GM12878 (cell line): ENCODE results near the gene KLHL26. TPM values are rescaled to one million over a fixed set of nuclear protein-coding genes. Genes with fewer than 3 reads are reported as not detected.

Experiments
- ATAC-seq: fragments of 200-7000 bp; cut with Tn5 transposase; 3 replicates; pipeline ENCODE4 v1.9.1; 2020; ENCODE audit warnings: mild to moderate bottlenecking, moderate library complexity
- BruUV-seq: library from RNA; stranded (reverse); fragments of 400-500 nt; replicated peaks from 2 replicates; lab custom pipeline; 2021; lab: Mats Ljungman, UMichigan
- CTCF ChIA-PET: fragments of 300-600 bp; sonication (Branson Sonifier 250); formaldehyde crosslinking; extraction: SDS; loops from one replicate; lab custom pipeline; 2021; ENCODE audit warnings: inconsistent platforms; lab: Yijun Ruan, JAX
- POLR2A ChIA-PET: fragments of 350-600 bp; formaldehyde crosslinking; extraction: SDS; loops from one replicate; lab custom pipeline; 2021; ENCODE audit warnings: inconsistent platforms; lab: Charles Lee
- RAD21 ChIA-PET: fragments of 300-600 bp; sonication (Branson Sonifier 250); formaldehyde crosslinking; loops from one replicate; lab custom pipeline; 2023; ENCODE audit warnings: antibody characterized with exemption; ENCODE audit not compliant: unreplicated experiment; lab: Charles Lee
- SMC1A ChIA-PET: fragments of 300-600 bp; sonication (Branson Sonifier 250); formaldehyde crosslinking; loops from one replicate; lab custom pipeline; 2023; ENCODE audit not compliant: unreplicated experiment, uncharacterized antibody; lab: Charles Lee
- DNase-seq: peaks from one replicate; pipeline ENCODE4 v3.0.0-alpha.2; 2011; ENCODE audit warnings: low read depth, low spot score
- FAIRE-seq: peaks from 3 replicates; lab custom pipeline; 2011; peaks lifted over from hg19 to GRCh38; lab: Jason Lieb, UNC
- H2AFZ ChIP-seq: 2 replicates; pipeline ENCODE4 v1.6.0; 2011; ENCODE audit warnings: low read depth, low read length, control low read depth; ENCODE audit not compliant: control insufficient read depth
- H3K27ac ChIP-seq: 2 replicates; pipeline ENCODE4 v1.5.1; 2011; ENCODE audit warnings: control low read depth; ENCODE audit not compliant: control insufficient read depth, insufficient read depth
- H3K27me3 ChIP-seq, 2 experiments: replicated peaks in 1 of 2; 2 replicates each; pipeline versions ENCODE4 v1.6.0 to v1.6.1; 2011; ENCODE audit warnings: low read length in 1 of 2; ENCODE audit not compliant: control insufficient read depth in 2 of 2, insufficient read depth in 2 of 2
- H3K36me3 ChIP-seq, 2 experiments: 2 replicates each; pipeline ENCODE4 v1.5.1; 2011; ENCODE audit warnings: low read length in 1 of 2; ENCODE audit not compliant: control insufficient read depth in 2 of 2, insufficient read depth in 2 of 2
- H3K4me1 ChIP-seq: 2 replicates; pipeline ENCODE4 v1.6.1; 2011; ENCODE audit warnings: mild to moderate bottlenecking, low read length, moderate library complexity, mixed read lengths; ENCODE audit not compliant: control insufficient read depth, insufficient read depth
- H3K4me2 ChIP-seq: 2 replicates; pipeline ENCODE4 v1.6.0; 2011; ENCODE audit warnings: control low read depth; ENCODE audit not compliant: control insufficient read depth, insufficient read depth
- H3K4me3 ChIP-seq: fragments of 200-600 bp; sonication (generic); 2 replicates; pipeline ENCODE4 v1.5.1; 2016
- H3K79me2 ChIP-seq: 2 replicates; pipeline ENCODE4 v1.6.0; 2011; ENCODE audit warnings: low read length; ENCODE audit not compliant: control insufficient read depth, insufficient read depth
- H3K9ac ChIP-seq: 2 replicates; pipeline ENCODE4 v1.8.0; 2011; ENCODE audit warnings: low read length, control low read depth, mixed read lengths; ENCODE audit not compliant: control insufficient read depth, insufficient read depth
- H3K9me3 ChIP-seq: replicated peaks from 3 replicates; pipeline ENCODE4 v1.5.1; 2011; ENCODE audit warnings: mild to moderate bottlenecking, low read length; ENCODE audit not compliant: control insufficient read depth, insufficient read depth
- H4K20me1 ChIP-seq: 2 replicates; pipeline ENCODE4 v1.6.0; 2011; ENCODE audit not compliant: control insufficient read depth, insufficient read depth
- CREM ChIP-seq: IDR thresholded peaks from 2 replicates; pipeline ENCODE4 v1.6.1; 2014; ENCODE audit warnings: antibody characterized with exemption, low read depth
- FOXM1 ChIP-seq: IDR thresholded peaks from 2 replicates; pipeline ENCODE4 v1.6.1; 2012; ENCODE audit warnings: low read depth, mild to moderate bottlenecking, inconsistent platforms, low read length, moderate library complexity
- IKZF1 ChIP-seq: fragments of 450-650 bp; conservative IDR thresholded peaks from 2 replicates; pipeline ENCODE4 v1.6.1; 2017; ENCODE audit warnings: antibody characterized with exemption, mild to moderate bottlenecking
- JUND ChIP-seq: IDR thresholded peaks from 2 replicates; pipeline ENCODE4 v1.6.1; 2012; ENCODE audit warnings: low read depth, mild to moderate bottlenecking, low read length, improper control_type of control experiment, moderate library complexity
- NR2C1 ChIP-seq: fragments of 450-650 bp; IDR thresholded peaks from 2 replicates; pipeline ENCODE4 v1.6.1; 2017; ENCODE audit warnings: antibody characterized with exemption, mild to moderate bottlenecking, moderate library complexity
- POLR2A ChIP-seq: IDR thresholded peaks from 2 replicates; pipeline ENCODE4 v1.6.1; 2011; ENCODE audit warnings: low read depth, mild to moderate bottlenecking, low read length
- SMAD5 ChIP-seq: IDR thresholded peaks from 2 replicates; pipeline ENCODE4 v1.6.1; 2016; ENCODE audit warnings: antibody characterized with exemption, low read depth
- ZBTB11 ChIP-seq: fragments of 450-650 bp; formaldehyde crosslinking; IDR thresholded peaks from 2 replicates; pipeline ENCODE4 v1.5.0; 2022; ENCODE audit warnings: mild to moderate bottlenecking, missing genetic modification characterization
- ZZZ3 ChIP-seq: IDR thresholded peaks from 2 replicates; pipeline ENCODE4 v1.6.1; 2011; ENCODE audit warnings: low read depth; ENCODE audit not compliant: control insufficient read depth, insufficient read length
- WGBS: methylation state at CpG from one replicate; pipeline ENCODE4 v1.1.6; 2016; ENCODE audit warnings: low lambda C conversion rate; ENCODE audit not compliant: insufficient replicate concordance, insufficient coverage; ENCODE audit errors: missing lambda C conversion rate; 5-methylcytosine and 5-hydroxymethylcytosine counted together
- in situ Hi-C: fragments of 300-500 bp; cut with MboI; formaldehyde crosslinking; loops from 9 replicates; pipeline ENCODE4 v1.14.3; 2018; ENCODE audit warnings: mixed read lengths
- intact Hi-C: fragments of 100-400 bp; cut with micrococcal nuclease; formaldehyde crosslinking; loops from one replicate; pipeline ENCODE4 v1.14.2; 2022; ENCODE audit not compliant: unreplicated experiment
- polyA plus RNA-seq, 11 experiments: library from polyadenylated mRNA; depleted of rRNA in 4 of 11; unstranded in 6 of 11; stranded (reverse) in 5 of 11; fragments of >200 nt; fragmentation: Nextera tagmentation in 4 of 11; fragmentation: Illumina TruSeq in 1 of 11; extraction: Ambion mirVana in 4 of 11; extraction: Trizol in 1 of 11; gene quantifications; 1 replicate in 1 of 11; 2 replicates in 10 of 11; pipeline versions ENCODE4 v1.2.1 to v1.2.3, GENCODE V29; 2011 to 2016; ENCODE audit warnings: inconsistent platforms in 2 of 11, missing spikeins in 2 of 11, low read depth in 1 of 11
- total RNA-seq, 4 experiments: library from RNA; depleted of rRNA in 3 of 4; stranded (reverse); fragments of >200 nt in 3 of 4; fragmentation: Illumina TruSeq in 1 of 4; extraction: Trizol in 1 of 4; gene quantifications; 2 replicates each; pipeline versions ENCODE4 v1.2.1 to v1.2.3, GENCODE V29; 2013 to 2021
- TF ChIP-seq, protein P1 (sequence below): fragments of 450-650 bp; conservative IDR thresholded peaks from 2 replicates; pipeline ENCODE4 v1.6.1; 2017; ENCODE audit warnings: mild to moderate bottlenecking, moderate library complexity
- TF ChIP-seq, protein P2 (sequence below): fragments of 450-650 bp; IDR thresholded peaks from 2 replicates; pipeline ENCODE4 v1.6.1; 2017; ENCODE audit warnings: mild to moderate bottlenecking, moderate library complexity
- TF ChIP-seq, protein P3 (sequence below): IDR thresholded peaks from 2 replicates; pipeline ENCODE4 v1.6.1; 2012; ENCODE audit warnings: low read depth, low read length, improper control_type of control experiment

KLHL26 gene
- total and polyA plus RNA-seq, 10 of the 15 experiments (the other 5 are each of a cell fraction or from before 2014, with no cell fraction given) = 0.18 to 14.6 (median 2.9) TPM

GRCh38 chr19:18699403-18700054, 62.7 kb downstream of the KLHL26 start:
- Histone ChIP-seq H3K4me1 (peaks cover 27% of the 10 kb centered on the region), H2AFZ (no peak overlapping the region), H3K4me2 (peak overlapping the region; percentile 94), H3K79me2 (no peaks in the 10 kb centered on the region; the same call in 1 of the 2 replicates), H3K9me3 (no peaks in the 10 kb centered on the region), H3K27me3 (no peaks in the 10 kb centered on the region), H3K27ac (no peak overlapping the region; the same call in 1 of the 2 replicates), H4K20me1 (0 out of 2 replicates have a peak, but pooled peaks cover 2% of the 10 kb centered on the region), H3K9ac (peak overlapping the region; percentile 4; the same call in 1 of the 2 replicates), H3K36me3 (no peaks in the 10 kb centered on the region), H3K4me3 (peak overlapping the region; percentile 74; the same call in 1 of the 2 replicates)
- RAD21 ChIA-PET = interaction anchor here (1.0 to 1.4 kb wide), 2 partner anchors 13 to 148 kb away, joined by 4 to 5 read pairs; no protein-coding TSS in a partner anchor
- POLR2A ChIA-PET = no interaction called here
- no TSS peak for BruUV-seq
- no peak; the same call in 2 of the 3 replicates for ATAC-seq
- FAIRE-seq = no peak
- DNase-seq = no peak
- SMC1A ChIA-PET = no interaction called here
- WGBS = 50% methylated on average over 14 of the region's 14 CpGs
- intact Hi-C loops (no loop called here), in situ Hi-C loops (no loop called here)
- CTCF ChIA-PET = interaction anchor here (0.6 to 1.9 kb wide), 3 partner anchors 148 to 373 kb away, joined by 3 to 9 read pairs (median 3); no protein-coding TSS in a partner anchor
- TF ChIP-seq ZBTB11 = no peak
- TF ChIP-seq, protein P1, sequence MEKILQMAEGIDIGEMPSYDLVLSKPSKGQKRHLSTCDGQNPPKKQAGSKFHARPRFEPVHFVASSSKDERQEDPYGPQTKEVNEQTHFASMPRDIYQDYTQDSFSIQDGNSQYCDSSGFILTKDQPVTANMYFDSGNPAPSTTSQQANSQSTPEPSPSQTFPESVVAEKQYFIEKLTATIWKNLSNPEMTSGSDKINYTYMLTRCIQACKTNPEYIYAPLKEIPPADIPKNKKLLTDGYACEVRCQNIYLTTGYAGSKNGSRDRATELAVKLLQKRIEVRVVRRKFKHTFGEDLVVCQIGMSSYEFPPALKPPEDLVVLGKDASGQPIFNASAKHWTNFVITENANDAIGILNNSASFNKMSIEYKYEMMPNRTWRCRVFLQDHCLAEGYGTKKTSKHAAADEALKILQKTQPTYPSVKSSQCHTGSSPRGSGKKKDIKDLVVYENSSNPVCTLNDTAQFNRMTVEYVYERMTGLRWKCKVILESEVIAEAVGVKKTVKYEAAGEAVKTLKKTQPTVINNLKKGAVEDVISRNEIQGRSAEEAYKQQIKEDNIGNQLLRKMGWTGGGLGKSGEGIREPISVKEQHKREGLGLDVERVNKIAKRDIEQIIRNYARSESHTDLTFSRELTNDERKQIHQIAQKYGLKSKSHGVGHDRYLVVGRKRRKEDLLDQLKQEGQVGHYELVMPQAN = no peak
- TF ChIP-seq IKZF1 = no peak
- TF ChIP-seq, protein P2, sequence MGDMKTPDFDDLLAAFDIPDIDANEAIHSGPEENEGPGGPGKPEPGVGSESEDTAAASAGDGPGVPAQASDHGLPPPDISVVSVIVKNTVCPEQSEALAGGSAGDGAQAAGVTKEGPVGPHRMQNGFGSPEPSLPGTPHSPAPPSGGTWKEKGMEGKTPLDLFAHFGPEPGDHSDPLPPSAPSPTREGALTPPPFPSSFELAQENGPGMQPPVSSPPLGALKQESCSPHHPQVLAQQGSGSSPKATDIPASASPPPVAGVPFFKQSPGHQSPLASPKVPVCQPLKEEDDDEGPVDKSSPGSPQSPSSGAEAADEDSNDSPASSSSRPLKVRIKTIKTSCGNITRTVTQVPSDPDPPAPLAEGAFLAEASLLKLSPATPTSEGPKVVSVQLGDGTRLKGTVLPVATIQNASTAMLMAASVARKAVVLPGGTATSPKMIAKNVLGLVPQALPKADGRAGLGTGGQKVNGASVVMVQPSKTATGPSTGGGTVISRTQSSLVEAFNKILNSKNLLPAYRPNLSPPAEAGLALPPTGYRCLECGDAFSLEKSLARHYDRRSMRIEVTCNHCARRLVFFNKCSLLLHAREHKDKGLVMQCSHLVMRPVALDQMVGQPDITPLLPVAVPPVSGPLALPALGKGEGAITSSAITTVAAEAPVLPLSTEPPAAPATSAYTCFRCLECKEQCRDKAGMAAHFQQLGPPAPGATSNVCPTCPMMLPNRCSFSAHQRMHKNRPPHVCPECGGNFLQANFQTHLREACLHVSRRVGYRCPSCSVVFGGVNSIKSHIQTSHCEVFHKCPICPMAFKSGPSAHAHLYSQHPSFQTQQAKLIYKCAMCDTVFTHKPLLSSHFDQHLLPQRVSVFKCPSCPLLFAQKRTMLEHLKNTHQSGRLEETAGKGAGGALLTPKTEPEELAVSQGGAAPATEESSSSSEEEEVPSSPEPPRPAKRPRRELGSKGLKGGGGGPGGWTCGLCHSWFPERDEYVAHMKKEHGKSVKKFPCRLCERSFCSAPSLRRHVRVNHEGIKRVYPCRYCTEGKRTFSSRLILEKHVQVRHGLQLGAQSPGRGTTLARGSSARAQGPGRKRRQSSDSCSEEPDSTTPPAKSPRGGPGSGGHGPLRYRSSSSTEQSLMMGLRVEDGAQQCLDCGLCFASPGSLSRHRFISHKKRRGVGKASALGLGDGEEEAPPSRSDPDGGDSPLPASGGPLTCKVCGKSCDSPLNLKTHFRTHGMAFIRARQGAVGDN = no peak
- no peak for TF ChIP-seq SMAD5
- no peak for TF ChIP-seq FOXM1
- TF ChIP-seq, protein P3, sequence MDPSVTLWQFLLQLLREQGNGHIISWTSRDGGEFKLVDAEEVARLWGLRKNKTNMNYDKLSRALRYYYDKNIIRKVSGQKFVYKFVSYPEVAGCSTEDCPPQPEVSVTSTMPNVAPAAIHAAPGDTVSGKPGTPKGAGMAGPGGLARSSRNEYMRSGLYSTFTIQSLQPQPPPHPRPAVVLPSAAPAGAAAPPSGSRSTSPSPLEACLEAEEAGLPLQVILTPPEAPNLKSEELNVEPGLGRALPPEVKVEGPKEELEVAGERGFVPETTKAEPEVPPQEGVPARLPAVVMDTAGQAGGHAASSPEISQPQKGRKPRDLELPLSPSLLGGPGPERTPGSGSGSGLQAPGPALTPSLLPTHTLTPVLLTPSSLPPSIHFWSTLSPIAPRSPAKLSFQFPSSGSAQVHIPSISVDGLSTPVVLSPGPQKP = no peak
- TF ChIP-seq POLR2A = no peak
- no peak for TF ChIP-seq ZZZ3
- no peak for TF ChIP-seq JUND
- no peak for TF ChIP-seq CREM
- no peak for TF ChIP-seq NR2C1
